Loucy (cell line): ENCODE results near the gene SMCR8.

Experiments used
- H2AFZ ChIP-seq: fragments of 200-600 bp; sonication (generic); 2 replicates; pipeline ENCODE4 v1.6.0; 2016; ENCODE audit warnings: antibody characterized with exemption, mild to moderate bottlenecking, low read length, moderate library complexity
- H3F3A ChIP-seq: fragments of 200-600 bp; 2 replicates; pipeline ENCODE4 v1.6.0; 2016; ENCODE audit warnings: antibody characterized with exemption, low read depth, mild to moderate bottlenecking
- H3K27me3 ChIP-seq: fragments of 200-600 bp; sonication (generic); 2 replicates; pipeline ENCODE4 v1.6.1; 2014; ENCODE audit warnings: low read length, mild to moderate bottlenecking; ENCODE audit not compliant: insufficient read depth, poor library complexity, severe bottlenecking
- H3K36me3 ChIP-seq: fragments of 200-600 bp; sonication (generic); 2 replicates; pipeline ENCODE4 v1.6.1; 2016; ENCODE audit warnings: low read length; ENCODE audit not compliant: insufficient read depth
- H3K4me1 ChIP-seq: fragments of 200-600 bp; sonication (generic); 2 replicates; pipeline ENCODE4 v1.5.1; 2014; ENCODE audit warnings: low read length, mild to moderate bottlenecking; ENCODE audit not compliant: insufficient read depth, poor library complexity, severe bottlenecking
- H3K4me2 ChIP-seq: fragments of 200-600 bp; sonication (generic); 2 replicates; pipeline ENCODE4 v1.6.0; 2014; ENCODE audit warnings: antibody characterized with exemption, low read length, low read depth, mild to moderate bottlenecking; ENCODE audit not compliant: poor library complexity, severe bottlenecking
- H3K4me3 ChIP-seq: fragments of 200-600 bp; sonication (generic); 2 replicates; pipeline ENCODE4 v1.5.1; 2014; ENCODE audit warnings: low read length, mild to moderate bottlenecking, mixed read lengths; ENCODE audit not compliant: poor library complexity, severe bottlenecking
- H3K79me2 ChIP-seq: fragments of 200-600 bp; sonication (generic); 2 replicates; pipeline ENCODE4 v1.6.1; 2014; ENCODE audit warnings: low read length; ENCODE audit not compliant: insufficient read depth
- H3K9ac ChIP-seq: fragments of 200-600 bp; sonication (generic); 2 replicates; pipeline ENCODE4 v1.6.0; 2014; ENCODE audit warnings: mild to moderate bottlenecking, low read depth, low read length, moderate library complexity; ENCODE audit not compliant: poor library complexity, severe bottlenecking
- H3K9me2 ChIP-seq: fragments of 200-600 bp; sonication (generic); replicated peaks from 2 replicates; pipeline ENCODE4 v1.6.1; 2016; ENCODE audit warnings: low read depth, low read length, mixed read lengths
- H3K9me3 ChIP-seq: fragments of 200-600 bp; sonication (generic); 2 replicates; pipeline ENCODE4 v1.6.1; 2014; ENCODE audit warnings: mild to moderate bottlenecking, antibody characterized with exemption, low read length, low read depth; ENCODE audit not compliant: insufficient read depth
- H4K20me1 ChIP-seq: fragments of 200-600 bp; sonication (generic); 2 replicates; pipeline ENCODE4 v1.6.0; 2014; ENCODE audit warnings: antibody characterized with exemption, low read length, mild to moderate bottlenecking; ENCODE audit not compliant: insufficient read depth, poor library complexity, severe bottlenecking
- EZH2phosphoT487 ChIP-seq: fragments of 200-600 bp; IDR thresholded peaks from 2 replicates; pipeline ENCODE4 v1.6.1; 2018; ENCODE audit warnings: antibody characterized with exemption, mild to moderate bottlenecking, moderate library complexity, borderline replicate concordance
- TF ChIP-seq, protein P1 (sequence below): fragments of 200-600 bp; sonication (generic); conservative IDR thresholded peaks from 2 replicates; pipeline ENCODE4 v1.5.1; 2014; ENCODE audit warnings: mild to moderate bottlenecking, antibody characterized with exemption, low read length

The SMCR8 gene

DNA sequence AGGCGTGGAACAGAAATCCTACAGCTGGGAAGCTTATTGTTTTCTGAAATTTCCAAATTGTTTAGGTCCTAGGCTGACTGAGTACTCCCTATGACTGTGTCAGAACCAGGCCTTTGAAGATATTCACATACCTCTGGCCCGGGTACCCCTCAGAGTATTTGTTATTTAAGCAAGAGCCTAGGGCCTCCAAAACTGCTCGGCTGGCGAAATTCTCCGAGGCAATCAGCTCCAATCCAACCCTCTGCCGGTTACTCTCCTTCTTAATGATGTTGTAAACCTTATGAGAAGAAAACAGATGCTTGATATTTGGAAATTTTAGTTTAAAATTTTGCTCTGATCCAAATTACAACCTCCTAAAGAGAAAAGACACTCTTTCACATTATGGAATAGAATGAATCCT, 38.4 kb downstream of the SMCR8 start:
- peaks cover 5% of the 10 kb centered on the region for H4K20me1 ChIP-seq
- no peak overlapping the region for H2AFZ ChIP-seq
- H3K4me1 ChIP-seq, result no peaks in the 10 kb centered on the region
- H3K4me2 ChIP-seq, result no peak overlapping the region
- H3K36me3 ChIP-seq, result peaks cover 29% of the 10 kb centered on the region
- H3K27me3 ChIP-seq, result no peaks in the 10 kb centered on the region
- no peaks in the 10 kb centered on the region for H3F3A ChIP-seq
- peaks cover 14% of the 10 kb centered on the region; the same call in 1 of the 2 replicates for H3K79me2 ChIP-seq
- no peaks in the 10 kb centered on the region for H3K9me2 ChIP-seq
- H3K9me3 ChIP-seq, result no peaks in the 10 kb centered on the region
- TF ChIP-seq, protein P1, sequence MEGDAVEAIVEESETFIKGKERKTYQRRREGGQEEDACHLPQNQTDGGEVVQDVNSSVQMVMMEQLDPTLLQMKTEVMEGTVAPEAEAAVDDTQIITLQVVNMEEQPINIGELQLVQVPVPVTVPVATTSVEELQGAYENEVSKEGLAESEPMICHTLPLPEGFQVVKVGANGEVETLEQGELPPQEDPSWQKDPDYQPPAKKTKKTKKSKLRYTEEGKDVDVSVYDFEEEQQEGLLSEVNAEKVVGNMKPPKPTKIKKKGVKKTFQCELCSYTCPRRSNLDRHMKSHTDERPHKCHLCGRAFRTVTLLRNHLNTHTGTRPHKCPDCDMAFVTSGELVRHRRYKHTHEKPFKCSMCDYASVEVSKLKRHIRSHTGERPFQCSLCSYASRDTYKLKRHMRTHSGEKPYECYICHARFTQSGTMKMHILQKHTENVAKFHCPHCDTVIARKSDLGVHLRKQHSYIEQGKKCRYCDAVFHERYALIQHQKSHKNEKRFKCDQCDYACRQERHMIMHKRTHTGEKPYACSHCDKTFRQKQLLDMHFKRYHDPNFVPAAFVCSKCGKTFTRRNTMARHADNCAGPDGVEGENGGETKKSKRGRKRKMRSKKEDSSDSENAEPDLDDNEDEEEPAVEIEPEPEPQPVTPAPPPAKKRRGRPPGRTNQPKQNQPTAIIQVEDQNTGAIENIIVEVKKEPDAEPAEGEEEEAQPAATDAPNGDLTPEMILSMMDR, result no peak
- TF ChIP-seq EZH2phosphoT487, result no peak
- no peak overlapping the region for H3K9ac ChIP-seq
- H3K4me3 ChIP-seq, result no peak overlapping the region

- H3K9me3 ChIP-seq, result no peaks in the 10 kb centered on the region
- H3F3A ChIP-seq, result no peaks in the 10 kb centered on the region
- H4K20me1 ChIP-seq, result peaks cover 5% of the 10 kb centered on the region
- H3K9ac ChIP-seq, result no peak overlapping the region
- H3K4me1 ChIP-seq, result no peaks in the 10 kb centered on the region
- H3K4me2 ChIP-seq, result no peak overlapping the region
- H3K4me3 ChIP-seq, result no peak overlapping the region
- H3K9me2 ChIP-seq, result no peaks in the 10 kb centered on the region
- TF ChIP-seq, protein P1, result no peak
- TF ChIP-seq EZH2phosphoT487, result no peak
- H2AFZ ChIP-seq, result no peak overlapping the region
- peaks cover 44% of the 10 kb centered on the region for H3K79me2 ChIP-seq
- no peaks in the 10 kb centered on the region for H3K27me3 ChIP-seq
- H3K36me3 ChIP-seq, result peaks cover 23% of the 10 kb centered on the region
Measured at GRCh38 chr17:18356624-18357023, 41.5 kb downstream of the SMCR8 start.

DNA sequence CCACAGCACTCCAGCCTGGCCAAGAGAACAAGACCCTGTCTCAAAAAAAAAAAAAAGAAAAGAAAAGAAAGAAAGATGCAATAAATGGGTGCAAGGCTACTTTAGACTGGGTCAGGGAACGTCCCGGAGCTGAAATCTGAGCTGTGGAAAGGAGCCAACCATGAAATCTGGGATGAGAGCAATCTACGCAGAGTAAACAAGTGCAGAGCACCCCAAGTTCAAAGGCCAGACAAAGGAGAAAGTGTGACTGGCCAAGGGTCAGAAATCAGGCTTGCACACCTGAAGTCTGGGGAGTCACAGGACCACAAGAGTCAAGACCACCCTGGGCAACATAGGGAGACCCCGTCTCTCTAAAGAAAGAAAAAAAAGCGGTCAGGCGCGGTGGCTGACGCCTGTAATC, 45.4 kb downstream of the SMCR8 start:
- H3K36me3 ChIP-seq, result no peaks in the 10 kb centered on the region
- peaks cover 13% of the 10 kb centered on the region for H3K4me1 ChIP-seq
- H3K9ac ChIP-seq, result no peak overlapping the region
- H3K27me3 ChIP-seq, result no peaks in the 10 kb centered on the region
- H3K79me2 ChIP-seq, result peaks cover 62% of the 10 kb centered on the region
- H3F3A ChIP-seq, result no peaks in the 10 kb centered on the region
- no peaks in the 10 kb centered on the region for H3K9me2 ChIP-seq
- H4K20me1 ChIP-seq, result peaks cover 10% of the 10 kb centered on the region
- H3K4me2 ChIP-seq, result peak overlapping the region; percentile 40
- H3K9me3 ChIP-seq, result no peaks in the 10 kb centered on the region
- H3K4me3 ChIP-seq, result no peak overlapping the region
- H2AFZ ChIP-seq, result no peak overlapping the region
- TF ChIP-seq, protein P1, result no peak
- TF ChIP-seq EZH2phosphoT487, result no peak
